Gastrocnemius medialis (tissue), 4 donors: ENCODE data around the gene RAB33B.

Source experiments
- CTCF ChIP-seq, 5 experiments: fragments of 450-650 bp in 3 of 5; fragments of 200-600 bp in 2 of 5; sonication (generic) in 2 of 5; IDR thresholded peaks in 4 of 5; conservative IDR thresholded peaks in 1 of 5; 1 replicate in 4 of 5; 2 replicates in 1 of 5; pipeline ENCODE4 v1.5.1; 2016 to 2019; ENCODE audit warnings: antibody characterized with exemption in 5 of 5, mild to moderate bottlenecking in 3 of 5, moderate library complexity in 3 of 5
- POLR2A ChIP-seq, 2 donors: fragments of 450-650 bp; IDR thresholded peaks; one replicate each; pipeline ENCODE4 v1.6.1; 2017; ENCODE audit warnings: antibody characterized with exemption in 2 of 2, mild to moderate bottlenecking in 2 of 2, moderate library complexity in 2 of 2

- no peak for TF ChIP-seq CTCF (IDR thresholded peaks at IDR 0.05 in 4 of 5, conservative IDR thresholded peaks at IDR 0.05 in 1 of 5)
- TF ChIP-seq POLR2A (IDR thresholded peaks at IDR 0.05) = no peak
Measured at GRCh38 chr4:139515531-139515958, 61.6 kb downstream of the RAB33B start.
